ENCODE data around the gene LGALS16.

The LGALS16 gene

GRCh38 chr19:39696387-39696786 is 40.7 kb downstream of the LGALS16 start:
- no peak for TF ChIP-seq CTCF (IDR thresholded peaks at IDR 0.05; ENCODE audit: control insufficient read depth, extremely low read depth, insufficient read depth)
- DNase-seq (ENCODE audit: low read depth) = no peak
- no peak overlapping the region for H3K4me3 ChIP-seq (ENCODE audit: low read depth, low read length)

GRCh38 chr19:39698535-39698934 is 42.8 kb downstream of the LGALS16 start:
- no peak for TF ChIP-seq CTCF (IDR thresholded peaks at IDR 0.05; ENCODE audit: control insufficient read depth, extremely low read depth, insufficient read depth)
- DNase-seq (ENCODE audit: low read depth) = no peak
- no peak overlapping the region for H3K4me3 ChIP-seq (ENCODE audit: low read depth, low read length)

GRCh38 chr19:39701291-39701690 is 45.6 kb downstream of the LGALS16 start:
- no peak for DNase-seq (ENCODE audit: low read depth)
- no peak for TF ChIP-seq CTCF (IDR thresholded peaks at IDR 0.05; ENCODE audit: control insufficient read depth, extremely low read depth, insufficient read depth)
- H3K4me3 ChIP-seq (ENCODE audit: low read depth, low read length) = no peak overlapping the region

- no peak for DNase-seq (ENCODE audit: low read depth)
- TF ChIP-seq CTCF (IDR thresholded peaks at IDR 0.05; ENCODE audit: control insufficient read depth, extremely low read depth, insufficient read depth) = no peak
- no peak within 1 kb of the TSS for H3K4me3 ChIP-seq (ENCODE audit: low read depth, low read length)
Observed at GRCh38 chr19:39704181-39705044, 48.7 kb downstream of the LGALS16 start, which contains the start of gene LGALS14. LGALS14 (plus strand) TSS chr19:39704481; CDS start chr19:39704529, 48 bp downstream.

GRCh38 chr19:39705578-39706188 is 50.0 kb downstream of the LGALS16 start:
- TF ChIP-seq CTCF (IDR thresholded peaks at IDR 0.05; ENCODE audit: control insufficient read depth, extremely low read depth, insufficient read depth) = no peak
- H3K4me3 ChIP-seq (ENCODE audit: low read depth, low read length) = no peak overlapping the region
- DNase-seq (ENCODE audit: low read depth) = no peak

GRCh38 chr19:39708594-39708993 is 52.9 kb downstream of the LGALS16 start:
- DNase-seq (ENCODE audit: low read depth) = no peak
- H3K4me3 ChIP-seq (ENCODE audit: low read depth, low read length) = no peak overlapping the region
- TF ChIP-seq CTCF (IDR thresholded peaks at IDR 0.05; ENCODE audit: control insufficient read depth, extremely low read depth, insufficient read depth) = no peak

Data from LNCaP clone FGC (cell line).